Measurements from ENCODE around the gene C20orf202.

The C20orf202 gene

GRCh38 chr20:1202762-1203504 is at the start of gene C20orf202:
TSS of gene C20orf202 (plus strand) at chr20:1203454. CDS start at chr20:1203586, 132 bp downstream.
- no peak for DNase-seq

GRCh38 chr20:1154226-1154625 is 49.0 kb upstream of the C20orf202 start:
- no peak for DNase-seq

- DNase-seq = no peak
These were observed 48.6 kb upstream of the C20orf202 start for GRCh38 chr20:1154691-1155090.

GRCh38 chr20:1155342-1155741 is 47.9 kb upstream of the C20orf202 start:
- no peak for DNase-seq

GRCh38 chr20:1160496-1160895 is 42.8 kb upstream of the C20orf202 start:
- DNase-seq = no peak

GRCh38 chr20:1160991-1161390 is 42.3 kb upstream of the C20orf202 start:
- no peak for DNase-seq

- no peak for DNase-seq
These were observed 40.1 kb upstream of the C20orf202 start for GRCh38 chr20:1163105-1163504.

- DNase-seq = no peak
These were observed 39.6 kb upstream of the C20orf202 start for GRCh38 chr20:1163653-1164052.

- no peak for DNase-seq
These were observed 38.4 kb upstream of the C20orf202 start for GRCh38 chr20:1164871-1165270.

- no peak for DNase-seq
These were observed 37.7 kb upstream of the C20orf202 start for GRCh38 chr20:1165521-1165920.

GRCh38 chr20:1165941-1166340 is 37.3 kb upstream of the C20orf202 start:
- no peak for DNase-seq

- DNase-seq = no peak
These were observed 36.1 kb upstream of the C20orf202 start for GRCh38 chr20:1166948-1167720.

- DNase-seq = no peak
These were observed 34.0 kb upstream of the C20orf202 start for GRCh38 chr20:1169224-1169623.

GRCh38 chr20:1171461-1172093 is 31.7 kb upstream of the C20orf202 start:
- DNase-seq = no peak

- no peak for DNase-seq
These were observed 29.6 kb upstream of the C20orf202 start for GRCh38 chr20:1173698-1174097.

GRCh38 chr20:1174787-1175186 is 28.5 kb upstream of the C20orf202 start:
- no peak for DNase-seq

- DNase-seq = no peak
These were observed 25.6 kb upstream of the C20orf202 start for GRCh38 chr20:1177680-1178079.

- DNase-seq = no peak
These were observed 25.2 kb upstream of the C20orf202 start for GRCh38 chr20:1178103-1178502.

- no peak for DNase-seq
These were observed 24.6 kb upstream of the C20orf202 start for GRCh38 chr20:1178623-1179022.

- no peak for DNase-seq
These were observed 22.3 kb upstream of the C20orf202 start for GRCh38 chr20:1180949-1181348.

- DNase-seq = no peak
These were observed 21.1 kb upstream of the C20orf202 start for GRCh38 chr20:1182106-1182505.

GRCh38 chr20:1183153-1183552 is 20.1 kb upstream of the C20orf202 start:
- DNase-seq = no peak

- DNase-seq = no peak
These were observed 19.0 kb upstream of the C20orf202 start for GRCh38 chr20:1184260-1184637.

Data from activated T-cell treated with anti-CD3 and anti-CD28 coated beads, Interleukin-2, amount 50 U/mL, for 1 hour (primary cell).